CD4-positive, alpha-beta T cell treated with Interleukin-15 for 1 hour (primary cell): ENCODE data around the gene TSPAN18.

Source experiments
- DNase-seq: peaks from one replicate; pipeline ENCODE4 v3.0.0-alpha.2; 2020

Gene TSPAN18, protein sequence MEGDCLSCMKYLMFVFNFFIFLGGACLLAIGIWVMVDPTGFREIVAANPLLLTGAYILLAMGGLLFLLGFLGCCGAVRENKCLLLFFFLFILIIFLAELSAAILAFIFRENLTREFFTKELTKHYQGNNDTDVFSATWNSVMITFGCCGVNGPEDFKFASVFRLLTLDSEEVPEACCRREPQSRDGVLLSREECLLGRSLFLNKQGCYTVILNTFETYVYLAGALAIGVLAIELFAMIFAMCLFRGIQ

GRCh38 chr11:44726283-44727113 is at the start of gene TSPAN18:
Gene TSPAN18 (plus strand): TSS chr11:44726962. CDS start chr11:44906417, 179,455 bp downstream.
- peak; percentile 25 for DNase-seq

DNA sequence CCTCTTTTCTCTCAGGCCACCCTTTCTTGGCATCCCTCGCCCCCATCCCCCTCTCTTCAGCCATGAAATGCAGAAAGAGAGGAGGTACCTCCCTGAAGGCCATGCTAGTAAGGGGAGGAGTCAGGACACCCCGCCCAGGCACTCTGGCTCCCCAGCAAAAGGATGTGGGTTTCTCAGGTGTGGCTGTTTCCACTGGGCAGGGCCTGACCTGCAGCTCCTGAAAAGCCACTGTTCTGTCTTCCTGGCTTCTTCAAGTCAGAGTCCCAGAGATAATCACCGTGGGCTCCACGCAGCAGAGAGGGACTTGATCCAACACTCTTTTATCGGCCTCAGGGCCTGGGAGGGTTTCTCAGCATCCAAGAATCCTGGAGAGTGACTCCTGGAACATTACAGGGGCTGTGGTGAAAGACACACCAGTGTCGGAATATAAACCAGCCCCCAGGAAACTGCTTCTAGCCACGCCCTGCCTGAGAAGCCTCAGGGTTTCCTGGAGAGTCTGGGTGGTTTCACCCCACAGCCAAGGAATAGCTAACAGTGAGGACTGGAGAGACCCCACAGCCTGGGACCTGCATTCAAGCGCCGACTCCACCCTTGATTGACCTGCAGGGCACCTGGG is 45.7 kb upstream of the TSPAN18 start:
- peak; percentile 55 for DNase-seq

GRCh38 chr11:44681698-44682097 is 45.1 kb upstream of the TSPAN18 start:
- DNase-seq, result no peak

- DNase-seq, result no peak
Measured at GRCh38 chr11:44684859-44685281, 41.9 kb upstream of the TSPAN18 start.

DNA sequence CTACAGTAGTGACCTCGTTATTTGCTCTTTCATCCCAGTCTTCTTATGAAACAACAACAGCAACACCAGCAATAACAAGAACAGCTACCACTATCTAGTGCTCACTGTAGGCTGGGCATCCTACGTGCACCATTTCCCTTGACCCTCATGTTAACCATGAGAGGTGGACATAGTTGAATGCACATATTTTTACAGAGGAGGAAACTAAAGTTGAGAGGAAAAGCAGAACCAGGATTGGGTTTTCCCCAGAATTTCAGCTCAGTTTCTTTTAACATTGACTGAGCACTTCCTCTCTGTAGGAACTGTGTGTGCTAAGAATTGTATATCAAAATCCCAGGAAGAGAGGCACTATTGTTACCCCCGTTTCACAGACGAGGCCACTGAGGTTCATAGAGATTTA is 39.4 kb upstream of the TSPAN18 start:
- no peak for DNase-seq

DNA sequence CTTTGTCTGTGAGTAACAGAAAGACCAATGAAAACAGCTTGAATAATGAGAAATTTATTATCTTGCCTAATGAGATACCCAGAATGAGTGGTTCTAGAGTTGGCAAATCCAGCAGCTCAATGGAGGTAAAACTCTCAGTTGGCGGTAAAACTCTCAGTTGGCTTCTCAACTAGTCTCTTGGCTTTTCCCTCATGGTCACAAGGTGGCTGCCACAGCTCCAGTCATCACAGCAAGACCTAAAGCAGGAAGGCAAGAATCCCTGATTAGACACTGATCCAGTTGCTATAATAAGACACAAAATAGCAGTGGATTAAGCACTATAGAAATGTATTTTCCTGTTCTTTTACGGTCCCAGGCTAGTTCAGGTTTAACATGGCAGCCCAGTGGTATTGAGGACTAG is 37.5 kb upstream of the TSPAN18 start:
- DNase-seq, result no peak

DNA sequence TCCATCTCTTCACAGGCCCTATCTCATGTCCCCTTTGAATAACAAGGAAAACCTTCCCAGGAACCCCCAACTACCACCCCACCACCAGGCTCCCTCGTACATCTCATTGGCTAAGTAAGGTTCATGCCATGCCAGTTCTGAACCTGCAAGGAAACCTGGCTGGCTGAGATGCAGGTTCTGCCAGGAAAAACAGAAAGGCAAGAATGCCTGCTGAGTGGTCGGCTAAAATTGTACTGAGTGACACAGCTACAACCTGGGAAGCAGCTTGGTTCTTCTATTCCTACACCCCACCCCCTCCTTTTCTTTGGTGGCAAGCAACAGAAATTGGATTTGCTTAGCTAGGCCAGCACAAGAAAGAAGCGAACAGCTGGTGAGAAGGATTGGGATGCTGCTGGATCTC is 36.1 kb upstream of the TSPAN18 start:
- no peak for DNase-seq

DNA sequence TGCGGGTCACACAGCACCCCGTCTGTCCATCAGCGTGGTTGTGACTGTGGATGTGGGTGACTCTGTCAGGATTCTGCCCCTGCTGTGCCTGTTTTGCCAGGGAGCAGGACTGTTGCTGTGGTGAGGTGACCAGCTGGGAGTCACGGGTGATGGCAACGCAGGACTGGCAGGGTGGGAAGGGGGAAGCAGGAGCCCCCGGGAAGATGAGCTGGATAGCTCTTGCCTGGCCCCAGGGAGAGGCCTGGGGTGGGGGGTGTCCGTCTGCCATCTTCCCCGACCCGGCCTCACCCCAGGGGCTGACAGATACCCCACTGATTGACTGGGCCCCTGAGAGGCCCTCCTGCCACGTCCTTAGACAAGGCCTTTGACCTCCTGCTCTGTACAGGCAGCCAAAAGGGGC is 34.3 kb upstream of the TSPAN18 start:
- no peak for DNase-seq

GRCh38 chr11:44693654-44694119 is 33.1 kb upstream of the TSPAN18 start:
- no peak for DNase-seq

DNA sequence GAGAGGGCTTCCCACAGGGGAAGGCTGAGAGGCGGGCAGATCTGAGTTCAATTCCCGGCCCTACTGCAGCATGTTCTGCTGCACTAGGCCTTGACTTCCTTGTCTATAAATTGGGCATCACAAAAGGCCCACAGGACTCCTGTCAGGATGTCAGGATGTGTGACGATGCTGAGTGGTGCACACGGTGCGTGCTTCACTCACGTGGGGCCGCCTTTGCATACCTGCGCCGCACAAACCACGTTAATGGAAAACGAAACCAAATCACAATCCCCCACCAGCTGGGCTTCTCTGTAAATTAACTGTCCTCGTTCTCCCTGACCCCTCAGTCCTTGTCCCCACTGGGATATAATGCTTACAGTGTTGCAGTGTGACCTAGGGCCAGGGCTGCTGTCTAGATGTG is 32.3 kb upstream of the TSPAN18 start:
- no peak for DNase-seq

GRCh38 chr11:44695169-44695833 is 31.5 kb upstream of the TSPAN18 start:
- no peak for DNase-seq

DNA sequence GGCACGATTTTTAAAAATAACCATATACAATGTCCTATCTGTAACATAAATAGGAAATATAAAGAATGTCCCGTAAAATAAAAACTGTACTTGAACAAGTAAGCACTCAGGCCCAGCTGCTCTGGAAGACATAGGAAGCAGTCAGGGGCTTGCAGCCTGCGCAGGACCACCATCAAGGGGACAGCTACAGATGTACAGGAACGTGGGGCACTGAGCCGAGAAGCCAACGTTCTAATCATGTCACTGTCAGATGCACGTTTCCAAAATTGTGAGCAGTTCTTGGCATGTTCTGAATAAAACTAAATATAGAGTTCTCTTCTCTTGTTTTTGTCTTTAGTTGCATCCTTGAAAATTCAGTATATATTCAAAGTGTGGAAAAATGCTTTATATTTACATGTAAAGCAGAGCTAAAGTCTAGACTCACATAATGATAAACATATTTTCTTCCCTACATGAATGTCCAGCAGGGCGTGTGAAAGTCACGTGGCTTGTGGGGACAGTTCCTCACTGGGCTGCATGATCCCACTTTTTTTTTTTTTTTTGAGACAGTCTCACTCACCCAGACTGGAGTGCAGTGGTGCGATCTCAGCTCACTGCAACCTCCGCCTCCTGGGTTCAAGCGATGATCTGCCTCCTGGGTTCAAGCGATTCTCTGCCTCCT is 28.4 kb upstream of the TSPAN18 start:
- DNase-seq, result no peak

- DNase-seq, result no peak
Measured at GRCh38 chr11:44699497-44700408, 27.0 kb upstream of the TSPAN18 start.

DNA sequence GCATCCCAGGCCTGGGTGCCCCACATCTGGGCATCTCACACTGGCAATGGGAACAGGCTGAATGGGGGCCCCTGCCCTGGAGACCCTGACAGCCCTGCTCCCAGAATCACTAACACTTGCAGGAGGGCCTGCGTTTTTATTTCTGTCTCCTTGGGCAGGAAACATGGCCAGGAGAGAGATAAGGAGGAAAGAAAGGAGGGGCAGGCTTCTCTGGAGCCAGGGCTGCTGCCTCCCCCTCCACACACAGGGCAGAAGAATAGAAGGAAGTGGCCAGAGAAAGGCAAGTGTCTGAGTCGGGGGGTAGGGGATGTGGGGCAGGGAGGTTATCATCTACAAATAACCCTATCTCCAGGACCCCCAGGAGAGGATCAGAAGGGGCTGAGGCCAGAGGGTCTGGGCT is 25.5 kb upstream of the TSPAN18 start:
- no peak for DNase-seq

- no peak for DNase-seq
Measured at GRCh38 chr11:44702889-44703288, 23.9 kb upstream of the TSPAN18 start.

DNA sequence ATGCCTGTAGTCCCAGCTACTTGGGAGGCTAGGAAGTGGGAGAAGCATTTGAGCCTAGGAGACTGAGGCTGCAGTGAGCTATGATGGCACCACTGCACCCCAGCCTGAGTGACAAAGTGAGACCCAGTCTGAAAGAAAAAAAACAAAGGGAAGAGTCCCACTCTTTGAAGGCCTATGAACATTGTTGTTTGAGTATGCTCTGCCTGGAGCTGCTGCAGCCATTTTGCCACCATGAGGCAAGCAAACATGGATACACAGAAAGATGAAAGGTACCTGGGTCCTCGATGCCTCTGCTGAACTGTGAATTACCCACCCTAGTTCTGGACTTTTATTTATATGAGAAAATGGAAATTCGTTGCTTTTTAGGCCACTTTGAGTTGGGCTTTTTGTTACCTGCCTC is 19.7 kb upstream of the TSPAN18 start:
- no peak for DNase-seq

- DNase-seq, result no peak
Measured at GRCh38 chr11:44708009-44708408, 18.8 kb upstream of the TSPAN18 start.

- no peak for DNase-seq
Measured at GRCh38 chr11:44708523-44709280, 18.1 kb upstream of the TSPAN18 start.

DNA sequence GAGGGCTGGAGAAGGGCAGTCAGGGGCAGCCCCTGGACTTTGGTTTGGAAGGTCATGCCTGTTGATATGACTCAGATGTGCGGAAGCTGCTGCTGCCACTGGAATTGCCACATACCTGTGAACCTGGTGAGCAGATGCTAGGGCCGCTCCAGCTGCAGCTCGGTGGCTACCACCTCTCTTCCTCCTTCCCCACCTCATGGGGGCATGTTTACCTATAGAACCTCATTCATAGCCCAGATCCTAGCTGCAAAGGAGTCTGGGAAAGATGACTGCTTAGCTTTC is 17.5 kb upstream of the TSPAN18 start:
- DNase-seq, result no peak

GRCh38 chr11:44709966-44710365 is 16.8 kb upstream of the TSPAN18 start:
- DNase-seq, result no peak
